Duodenal mucosa (tissue), 2 donors: ENCODE results near the gene SLC6A11.

Experiments used
- H3K27ac ChIP-seq: one replicate; pipeline ENCODE4 v1.7.0; 2013; ENCODE audit warnings: low read depth, low read length
- H3K27me3 ChIP-seq, 2 donors: one replicate each; pipeline ENCODE4 v1.7.0; 2013; ENCODE audit warnings: low read length in 2 of 2, control low read depth in 1 of 2; ENCODE audit not compliant: insufficient read depth in 2 of 2, control insufficient read depth in 1 of 2
- H3K36me3 ChIP-seq, 2 donors: one replicate each; pipeline ENCODE4 v1.7.0; 2013; ENCODE audit warnings: low read length in 2 of 2, control low read depth in 1 of 2; ENCODE audit not compliant: insufficient read depth in 2 of 2, control insufficient read depth in 1 of 2
- H3K4me1 ChIP-seq, 2 donors: one replicate each; pipeline ENCODE4 v1.7.0; 2013; ENCODE audit warnings: low read length in 2 of 2, control low read depth in 1 of 2; ENCODE audit not compliant: insufficient read depth in 2 of 2, control insufficient read depth in 1 of 2
- H3K4me3 ChIP-seq, 2 donors: one replicate each; pipeline ENCODE4 v1.7.0; 2013; ENCODE audit warnings: low read length in 2 of 2, low read depth in 1 of 2
- H3K9ac ChIP-seq, 2 donors: one replicate each; pipeline ENCODE4 v1.7.0; 2013; ENCODE audit warnings: low read length in 2 of 2, low read depth in 1 of 2
- H3K9me3 ChIP-seq, 2 donors: one replicate each; pipeline ENCODE4 v1.7.0; 2013; ENCODE audit warnings: low read length in 2 of 2, control low read depth in 1 of 2; ENCODE audit not compliant: control insufficient read depth in 1 of 2

The SLC6A11 gene

GRCh38 chr3:10882851-10883250 lies 66.8 kb downstream of the SLC6A11 start:
- Histone ChIP-seq H3K27ac (no peak overlapping the region), H3K9me3 (no peaks in the 10 kb centered on the region), H3K36me3 (no peaks in the 10 kb centered on the region), H3K4me3 (no peak overlapping the region), H3K9ac (no peak overlapping the region), H3K27me3 (peaks cover 0 to 2% of the 10 kb centered on the region in 2 donors), H3K4me1 (no peaks in the 10 kb centered on the region)

GRCh38 chr3:10883478-10884234 lies 67.6 kb downstream of the SLC6A11 start:
- Histone ChIP-seq H3K9ac (no peak overlapping the region), H3K9me3 (no peaks in the 10 kb centered on the region)

GRCh38 chr3:10887015-10887414 lies 71.0 kb downstream of the SLC6A11 start:
- Histone ChIP-seq H3K4me3 (no peak overlapping the region), H3K27me3 (peaks cover 0 to 2% of the 10 kb centered on the region in 2 donors), H3K36me3 (no peaks in the 10 kb centered on the region), H3K9ac (no peak overlapping the region), H3K9me3 (peaks cover 8 to 12% of the 10 kb centered on the region in 2 donors), H3K4me1 (no peaks in the 10 kb centered on the region), H3K27ac (no peak overlapping the region)

More at GRCh38 chr3:10883478-10884234, 67.6 kb downstream of the SLC6A11 start:
- Histone ChIP-seq H3K36me3 (no peaks in the 10 kb centered on the region), H3K4me3 (no peak overlapping the region), H3K27ac (no peak overlapping the region), H3K4me1 (no peaks in the 10 kb centered on the region), H3K27me3 (peaks cover 0 to 2% of the 10 kb centered on the region in 2 donors)

GRCh38 chr3:10888518-10889090 lies 72.6 kb downstream of the SLC6A11 start:
- Histone ChIP-seq H3K4me1 (no peaks in the 10 kb centered on the region), H3K4me3 (no peak overlapping the region), H3K27ac (no peak overlapping the region), H3K27me3 (peaks cover 0 to 5% of the 10 kb centered on the region in 2 donors), H3K9me3 (peaks cover 8 to 12% of the 10 kb centered on the region in 2 donors), H3K9ac (no peak overlapping the region), H3K36me3 (no peaks in the 10 kb centered on the region)

- H3K36me3 ChIP-seq, result no peaks in the 10 kb centered on the region
- H3K9me3 ChIP-seq, result peaks cover 8 to 12% of the 10 kb centered on the region in 2 donors
- no peak overlapping the region for H3K9ac ChIP-seq
- H3K27me3 ChIP-seq, result peaks cover 0 to 5% of the 10 kb centered on the region in 2 donors
- no peak overlapping the region for H3K4me3 ChIP-seq
- H3K27ac ChIP-seq, result no peak overlapping the region
- no peaks in the 10 kb centered on the region for H3K4me1 ChIP-seq
Measured at GRCh38 chr3:10889206-10889960, 73.4 kb downstream of the SLC6A11 start.

GRCh38 chr3:10890665-10891064 lies 74.6 kb downstream of the SLC6A11 start:
- H3K27ac ChIP-seq, result no peak overlapping the region
- no peaks in the 10 kb centered on the region for H3K36me3 ChIP-seq
- H3K4me1 ChIP-seq, result no peaks in the 10 kb centered on the region
- H3K9ac ChIP-seq, result no peak overlapping the region
- H3K4me3 ChIP-seq, result no peak overlapping the region
- peaks cover 0 to 4% of the 10 kb centered on the region in 2 donors for H3K27me3 ChIP-seq
- peaks cover 8 to 12% of the 10 kb centered on the region in 2 donors for H3K9me3 ChIP-seq

- Histone ChIP-seq H3K9me3 (peaks cover 8 to 12% of the 10 kb centered on the region in 2 donors), H3K36me3 (no peaks in the 10 kb centered on the region), H3K4me3 (no peak overlapping the region), H3K27ac (no peak overlapping the region), H3K4me1 (no peaks in the 10 kb centered on the region), H3K27me3 (peaks cover 0 to 4% of the 10 kb centered on the region in 2 donors), H3K9ac (no peak overlapping the region)
Measured at GRCh38 chr3:10892622-10893021, 76.6 kb downstream of the SLC6A11 start.

- Histone ChIP-seq H3K36me3 (no peaks in the 10 kb centered on the region), H3K4me3 (no peak overlapping the region), H3K27ac (no peak overlapping the region), H3K4me1 (no peaks in the 10 kb centered on the region), H3K27me3 (no peaks in the 10 kb centered on the region), H3K9ac (no peak overlapping the region), H3K9me3 (peaks cover 0 to 3% of the 10 kb centered on the region in 2 donors)
Measured at GRCh38 chr3:10901296-10901945, 85.4 kb downstream of the SLC6A11 start.

GRCh38 chr3:10907262-10907661 lies 91.2 kb downstream of the SLC6A11 start:
- Histone ChIP-seq H3K27me3 (no peaks in the 10 kb centered on the region), H3K9me3 (peaks cover 13 to 20% of the 10 kb centered on the region in 2 donors), H3K9ac (no peak overlapping the region), H3K4me1 (no peaks in the 10 kb centered on the region), H3K36me3 (no peaks in the 10 kb centered on the region), H3K4me3 (no peak overlapping the region), H3K27ac (no peak overlapping the region)
